NK-92 (cell line): ENCODE data around the gene PUS1.

Experiments used
- DNase-seq: peaks from one replicate; lab custom pipeline; 2025; ENCODE audit not compliant: unreplicated experiment; lab: John Stamatoyannopoulos, UW

The PUS1 gene

DNA sequence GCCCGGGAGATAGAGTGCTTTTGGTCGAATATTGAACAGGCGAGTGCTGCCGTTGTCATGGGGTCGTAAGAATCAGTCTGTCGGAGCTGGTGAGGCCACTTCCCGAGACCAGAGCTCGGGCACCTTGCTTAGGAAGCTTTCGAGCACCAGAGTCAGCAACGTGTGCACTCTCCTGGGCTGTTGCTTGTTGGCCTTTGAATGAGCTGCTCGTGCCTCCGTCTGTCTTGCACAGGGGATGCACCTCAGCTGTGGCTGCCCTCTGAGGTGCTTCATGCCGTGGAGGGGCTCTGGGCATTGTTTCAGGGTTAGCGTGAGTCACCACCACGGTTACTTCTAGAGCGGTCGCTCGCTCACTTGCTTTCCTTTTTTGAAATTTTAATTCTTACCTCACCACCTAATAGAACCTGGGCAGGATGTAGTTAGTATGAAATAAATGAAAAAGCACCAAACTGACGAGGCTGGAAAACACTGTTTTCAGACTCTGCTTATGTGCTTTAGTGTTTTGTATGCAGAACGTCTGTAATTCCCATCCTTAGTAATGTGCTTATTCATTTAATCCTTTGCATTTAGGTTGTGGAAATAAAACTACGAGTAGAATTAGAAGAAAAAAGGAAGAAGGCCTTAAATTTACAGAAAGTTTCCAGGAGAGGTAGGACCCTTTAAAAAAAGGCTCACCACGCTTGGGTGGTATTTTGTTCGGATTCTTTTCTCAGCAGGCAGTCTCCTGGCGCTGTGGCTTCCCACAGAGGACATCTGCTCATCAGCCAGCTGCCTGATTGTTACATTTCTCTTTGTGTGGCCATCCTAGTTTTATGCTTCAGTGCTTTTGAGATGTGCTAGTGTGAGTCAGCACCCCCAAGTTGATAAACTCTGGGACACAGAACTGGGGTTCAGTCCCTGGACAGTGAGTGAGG lies 61.2 kb downstream of the PUS1 start:
- DNase-seq: no peak

- DNase-seq: no peak
Measured at GRCh38 chr12:131990980-131991305, 61.9 kb downstream of the PUS1 start.

GRCh38 chr12:131991816-131992430 lies 62.8 kb downstream of the PUS1 start:
- no peak for DNase-seq

- DNase-seq: no peak
Measured at GRCh38 chr12:131994589-131994988, 65.5 kb downstream of the PUS1 start.
